GM12873 (cell line): ENCODE results near the gene UBE2D2.

Experiments used
- CTCF ChIP-seq: IDR thresholded peaks from 2 replicates; pipeline ENCODE4 v1.5.1; 2012; ENCODE audit warnings: low read depth, mild to moderate bottlenecking, moderate library complexity, low read length, control low read depth; ENCODE audit not compliant: insufficient read depth; ENCODE audit errors: missing control alignments

UBE2D2 gene

GRCh38 chr5:139577689-139578290 is 16.7 kb downstream of the UBE2D2 start:
- no peak for TF ChIP-seq CTCF

GRCh38 chr5:139578325-139578724 is 17.2 kb downstream of the UBE2D2 start:
- no peak for TF ChIP-seq CTCF

GRCh38 chr5:139584137-139584536 is 23.0 kb downstream of the UBE2D2 start:
- TF ChIP-seq CTCF: no peak

GRCh38 chr5:139588962-139589361 is 27.8 kb downstream of the UBE2D2 start:
- no peak for TF ChIP-seq CTCF

GRCh38 chr5:139592289-139592688 is 31.1 kb downstream of the UBE2D2 start:
- TF ChIP-seq CTCF: no peak

- TF ChIP-seq CTCF: no peak
Measured at GRCh38 chr5:139593716-139594319, 32.7 kb downstream of the UBE2D2 start.

- TF ChIP-seq CTCF: no peak
Measured at GRCh38 chr5:139597134-139597533, 36.0 kb downstream of the UBE2D2 start.
